IMR-90 (cell line): Measurements from ENCODE around the gene TIAM1. TPM values are rescaled to one million over a fixed set of nuclear protein-coding genes. Genes with fewer than 3 reads are reported as not detected.

Experiments used
- ATAC-seq: fragments of 200-7000 bp; cut with Tn5 transposase; 2 replicates; pipeline ENCODE4 v1.9.1; 2020; ENCODE audit warnings: low read depth, mild to moderate bottlenecking, moderate library complexity
- BruUV-seq: library from RNA; stranded (reverse); fragments of 400-500 nt; replicated peaks from 2 replicates; lab custom pipeline; 2021; lab: Mats Ljungman, UMichigan
- CTCF ChIA-PET: fragments of 300-600 bp; formaldehyde crosslinking; extraction: SDS; loops from one replicate; lab custom pipeline; 2021; ENCODE audit warnings: antibody characterized with exemption; lab: Yijun Ruan, JAX
- POLR2A ChIA-PET: fragments of 300-600 bp; sonication (Branson Sonifier 250); formaldehyde crosslinking; loops from one replicate; lab custom pipeline; 2022; ENCODE audit warnings: antibody characterized with exemption; ENCODE audit not compliant: unreplicated experiment; lab: Charles Lee
- DNase-seq: peaks from one replicate; pipeline ENCODE4 v3.0.0; 2013
- H2AFZ ChIP-seq: replicated peaks from 2 replicates; pipeline ENCODE3; 2013; ENCODE audit warnings: low read length, mild to moderate bottlenecking; ENCODE audit not compliant: poor library complexity
- H2AK5ac ChIP-seq: 2 replicates; pipeline ENCODE4 v1.6.1; 2013; ENCODE audit warnings: low read depth, low read length, inconsistent platforms
- H2AK9ac ChIP-seq: replicated peaks from 2 replicates; pipeline ENCODE3; 2013; ENCODE audit warnings: mild to moderate bottlenecking, low read depth, low read length, moderate library complexity; ENCODE audit not compliant: poor library complexity
- H2BK120ac ChIP-seq: 2 replicates; pipeline ENCODE4 v1.6.1; 2013; ENCODE audit warnings: low read depth, low read length, inconsistent platforms
- H2BK15ac ChIP-seq: 3 replicates; pipeline ENCODE4 v1.6.1; 2013; ENCODE audit warnings: low read depth, low read length, inconsistent platforms
- H2BK20ac ChIP-seq: 2 replicates; pipeline ENCODE4 v1.6.1; 2013; ENCODE audit warnings: low read depth, mild to moderate bottlenecking, inconsistent platforms, low read length, moderate library complexity
- H2BK5ac ChIP-seq: 2 replicates; pipeline ENCODE4 v1.6.1; 2013; ENCODE audit warnings: mild to moderate bottlenecking, low read depth, low read length, inconsistent platforms; ENCODE audit not compliant: poor library complexity, severe bottlenecking
- H3K14ac ChIP-seq: replicated peaks from 2 replicates; pipeline ENCODE4 v1.6.1; 2013; ENCODE audit warnings: low read depth, low read length, inconsistent platforms
- H3K18ac ChIP-seq: 2 replicates; pipeline ENCODE4 v1.6.1; 2013; ENCODE audit warnings: low read depth, low read length, control low read depth
- H3K23ac ChIP-seq: 2 replicates; pipeline ENCODE4 v1.6.1; 2013; ENCODE audit warnings: low read depth, low read length, inconsistent platforms
- H3K27ac ChIP-seq: 2 replicates; pipeline ENCODE4 v1.5.1; 2013; ENCODE audit warnings: mild to moderate bottlenecking, control low read depth, low read length; ENCODE audit not compliant: insufficient read depth
- H3K27me3 ChIP-seq: 2 replicates; pipeline ENCODE4 v1.6.1; 2013; ENCODE audit warnings: low read length; ENCODE audit not compliant: control insufficient read depth, insufficient read depth
- H3K36me3 ChIP-seq: 2 replicates; pipeline ENCODE4 v1.6.1; 2013; ENCODE audit warnings: low read length, mixed read lengths; ENCODE audit not compliant: control insufficient read depth, insufficient read depth
- H3K4ac ChIP-seq: 2 replicates; pipeline ENCODE4 v1.6.1; 2013; ENCODE audit warnings: low read depth, low read length, inconsistent platforms
- H3K4me1 ChIP-seq: 2 replicates; pipeline ENCODE4 v1.6.1; 2013; ENCODE audit warnings: low read length, mixed read lengths; ENCODE audit not compliant: control insufficient read depth, insufficient read depth
- H3K4me2 ChIP-seq: 2 replicates; pipeline ENCODE4 v1.6.1; 2013; ENCODE audit warnings: low read depth, mild to moderate bottlenecking, control low read depth, low read length, moderate library complexity
- H3K4me3 ChIP-seq: 2 replicates; pipeline ENCODE4 v1.5.1; 2013; ENCODE audit warnings: low read depth, mild to moderate bottlenecking, control low read depth, low read length, moderate library complexity; ENCODE audit not compliant: insufficient read depth
- H3K56ac ChIP-seq: 2 replicates; pipeline ENCODE4 v1.6.1; 2013; ENCODE audit warnings: low read length, inconsistent platforms; ENCODE audit not compliant: insufficient read depth; ENCODE audit errors: extremely low read depth
- H3K79me1 ChIP-seq, 2 experiments: 2 replicates each; pipeline ENCODE4 v1.6.1; 2013; ENCODE audit warnings: low read length in 2 of 2, inconsistent platforms in 1 of 2, low read depth in 1 of 2
- H3K9ac ChIP-seq: 2 replicates; pipeline ENCODE4 v1.6.1; 2013; ENCODE audit warnings: low read depth, low read length, control low read depth
- H3K9me1 ChIP-seq: 2 replicates; pipeline ENCODE4 v1.6.1; 2013; ENCODE audit warnings: low read length, inconsistent platforms; ENCODE audit not compliant: insufficient read depth
- H3K9me3 ChIP-seq: 2 replicates; pipeline ENCODE4 v1.6.1; 2013; ENCODE audit warnings: low read length; ENCODE audit not compliant: control insufficient read depth, insufficient read depth
- H4K20me1 ChIP-seq: 2 replicates; pipeline ENCODE4 v1.6.1; 2013; ENCODE audit warnings: low read length, inconsistent platforms; ENCODE audit not compliant: insufficient read depth
- H4K5ac ChIP-seq: 2 replicates; pipeline ENCODE4 v1.6.1; 2013; ENCODE audit warnings: mild to moderate bottlenecking, low read depth, low read length, control low read depth
- H4K8ac ChIP-seq, 2 experiments: 2 replicates each; pipeline ENCODE4 v1.6.1; 2013; ENCODE audit warnings: low read depth in 2 of 2, low read length in 2 of 2, control low read depth in 1 of 2, inconsistent platforms in 1 of 2
- H4K91ac ChIP-seq: 2 replicates; pipeline ENCODE4 v1.6.1; 2013; ENCODE audit warnings: low read depth, low read length, inconsistent platforms; ENCODE audit not compliant: insufficient read depth
- BHLHE40 ChIP-seq: fragments of 150-350 bp; IDR thresholded peaks from 2 replicates; pipeline ENCODE4 v1.6.1; 2016; ENCODE audit warnings: mild to moderate bottlenecking, low read depth, low read length
- CEBPB ChIP-seq: IDR thresholded peaks from 2 replicates; pipeline ENCODE4 v1.6.1; 2012; ENCODE audit warnings: low read depth, low read length, improper control_type of control experiment
- CHD1 ChIP-seq: IDR thresholded peaks from 2 replicates; pipeline ENCODE4 v1.6.1; 2012; ENCODE audit warnings: low read depth, low read length, improper control_type of control experiment
- CTCF ChIP-seq: conservative IDR thresholded peaks from 2 replicates; pipeline ENCODE4 v1.5.1; 2012; ENCODE audit warnings: mild to moderate bottlenecking, low read depth, low read length, improper control_type of control experiment
- ELK1 ChIP-seq: fragments of 150-350 bp; IDR thresholded peaks from 2 replicates; pipeline ENCODE4 v1.6.1; 2016; ENCODE audit warnings: low read depth, mild to moderate bottlenecking, low read length, moderate library complexity, borderline replicate concordance
- FOS ChIP-seq: fragments of 150-350 bp; IDR thresholded peaks from 2 replicates; pipeline ENCODE4 v1.6.1; 2016; ENCODE audit warnings: low read depth, low read length
- MAFK ChIP-seq: IDR thresholded peaks from 2 replicates; pipeline ENCODE4 v1.6.1; 2012; ENCODE audit warnings: low read depth, low read length, improper control_type of control experiment
- MAZ ChIP-seq: IDR thresholded peaks from 2 replicates; pipeline ENCODE4 v1.6.1; 2012; ENCODE audit warnings: low read depth, mild to moderate bottlenecking, low read length, improper control_type of control experiment, moderate library complexity, borderline replicate concordance
- MXI1 ChIP-seq: IDR thresholded peaks from 2 replicates; pipeline ENCODE4 v1.6.1; 2012; ENCODE audit warnings: low read depth, mild to moderate bottlenecking, low read length, moderate library complexity, borderline replicate concordance
- NFE2L2 ChIP-seq: fragments of 150-350 bp; IDR thresholded peaks from 2 replicates; pipeline ENCODE4 v1.6.1; 2016; ENCODE audit warnings: low read depth, mild to moderate bottlenecking, low read length
- POLR2A ChIP-seq: IDR thresholded peaks from 2 replicates; pipeline ENCODE4 v1.6.1; 2012; ENCODE audit warnings: mild to moderate bottlenecking, low read depth, low read length
- RAD21 ChIP-seq: IDR thresholded peaks from 2 replicates; pipeline ENCODE4 v1.6.1; 2012; ENCODE audit warnings: low read length, improper control_type of control experiment
- RCOR1 ChIP-seq: IDR thresholded peaks from 2 replicates; pipeline ENCODE4 v1.6.1; 2012; ENCODE audit warnings: mild to moderate bottlenecking, low read length, improper control_type of control experiment; ENCODE audit not compliant: insufficient replicate concordance
- RFX5 ChIP-seq: IDR thresholded peaks from 2 replicates; pipeline ENCODE4 v1.8.0; 2012; ENCODE audit warnings: low read depth, mild to moderate bottlenecking, low read length, moderate library complexity
- SMC3 ChIP-seq: fragments of 150-350 bp; IDR thresholded peaks from 2 replicates; pipeline ENCODE4 v1.6.1; 2016; ENCODE audit warnings: low read depth, mild to moderate bottlenecking, antibody characterized with exemption, low read length, moderate library complexity
- USF2 ChIP-seq: fragments of 150-350 bp; IDR thresholded peaks from 2 replicates; pipeline ENCODE4 v1.6.1; 2017; ENCODE audit warnings: mild to moderate bottlenecking, antibody characterized with exemption, low read length, low read depth
- WGBS, 2 experiments: methylation state at CpG; one replicate each; pipeline versions ENCODE4 v1.1.5 to v1.1.7; 2013; ENCODE audit warnings: missing lambda C conversion rate in 2 of 2; ENCODE audit not compliant: insufficient read length in 1 of 2; ENCODE audit errors: extremely low coverage in 2 of 2; 5-methylcytosine and 5-hydroxymethylcytosine counted together
- dilution Hi-C: fragments of 300-500 bp; cut with HindIII; formaldehyde crosslinking; loops from one replicate; pipeline ENCODE4 v1.14.3; 2018; ENCODE audit warnings: low sequenced_read_pairs; ENCODE audit not compliant: unreplicated experiment
- in situ Hi-C: fragments of 300-500 bp; cut with MboI; formaldehyde crosslinking; loops from 3 replicates; pipeline ENCODE4 v1.14.3; 2019; ENCODE audit warnings: low sequenced_read_pairs, inconsistent platforms, mixed read lengths
- intact Hi-C: fragments of 100-400 bp; cut with micrococcal nuclease; formaldehyde crosslinking; loops from 2 replicates; pipeline ENCODE4 v1.10.0; 2022
- polyA plus RNA-seq, 3 experiments: library from polyadenylated mRNA; depleted of rRNA; stranded (reverse); fragments of >200 nt; gene quantifications; 2 replicates each; pipeline ENCODE4 v1.2.3, GENCODE V29; 2012; ENCODE audit warnings: low replicate concordance in 1 of 3
- total RNA-seq: library from RNA; depleted of rRNA; stranded (reverse); fragments of >200 nt; gene quantifications from 2 replicates; pipeline ENCODE4 v1.2.3, GENCODE V29; 2012

The TIAM1 gene
- total and polyA plus RNA-seq, 2 of the 4 experiments (the other 2 are of a cell fraction) = 2.9 to 9.3 TPM

- ChIA-PET CTCF (no interaction called here), POLR2A (no interaction called here)
- Histone ChIP-seq H4K20me1 (no peaks in the 10 kb centered on the region; the same call in 1 of the 2 replicates), H4K91ac (peak overlapping the region; percentile 14; the same call in 1 of the 2 replicates), H2AK9ac (no peak overlapping the region), H3K9ac (no peak overlapping the region), H3K36me3 (no peaks in the 10 kb centered on the region), H3K27me3 (peaks cover 9% of the 10 kb centered on the region; the same call in 1 of the 2 replicates), H4K8ac (peak overlapping the region in 1 of 2 experiments; percentile 38; a peak in 2 of 4 replicates), H2BK5ac (peak overlapping the region; percentile 28), H3K18ac (no peak overlapping the region), H3K14ac (no peak overlapping the region; the same call in 1 of the 2 replicates), H3K4ac (peak overlapping the region; percentile 73), H2AK5ac (peak overlapping the region; percentile 57), H4K5ac (no peak overlapping the region), H3K4me2 (no peak overlapping the region), H3K27ac (no peak overlapping the region), H3K4me1 (peaks cover 7% of the 10 kb centered on the region), H2BK120ac (peak overlapping the region; percentile 39), H3K9me3 (no peaks in the 10 kb centered on the region), H2AFZ (no peak overlapping the region), H3K23ac (no peak overlapping the region), H2BK20ac (peak overlapping the region; percentile 61), H3K9me1 (peaks cover 10% of the 10 kb centered on the region), H3K4me3 (no peak overlapping the region), H3K56ac (no peak overlapping the region), H2BK15ac (peak overlapping the region; percentile 45; the same call in 1 of the 3 replicates), H3K79me1 (no peaks in the 10 kb centered on the region)
- DNase-seq (no peak), ATAC-seq (no peak)
- in situ Hi-C loops (no loop called here), dilution Hi-C loops (no loop called here), intact Hi-C loops (no loop called here)
- WGBS, 2 experiments = 80% methylated on average over 1 of the region's 6 CpGs; no CpG with 5 or more reads in 1 of the 2 experiments
- no TSS peak for BruUV-seq
- TF ChIP-seq RFX5 = no peak
- no peak for TF ChIP-seq NFE2L2
- no peak for TF ChIP-seq POLR2A
- no peak for TF ChIP-seq ELK1
- no peak for TF ChIP-seq MAFK
- TF ChIP-seq SMC3 = no peak
- TF ChIP-seq RCOR1 = no peak
- TF ChIP-seq RAD21 = no peak
- no peak for TF ChIP-seq CTCF
- no peak for TF ChIP-seq FOS
- TF ChIP-seq MXI1 = no peak
- no peak for TF ChIP-seq CEBPB
- no peak for TF ChIP-seq CHD1
- no peak for TF ChIP-seq USF2
- TF ChIP-seq MAZ = no peak
- TF ChIP-seq BHLHE40 = no peak
Measured at GRCh38 chr21:31336739-31337040, 7.4 kb downstream of the TIAM1 start.
